Activated CD8-positive, alpha-beta memory T cell treated with anti-CD3 and anti-CD28 coated beads, Interleukin-2, amount 50 U/mL, for 48 hours (primary cell): ENCODE results near the gene HDLBP.
"Not testable (repeated sequence)": the region's sequence is repeated elsewhere in the genome, so short reads cannot be mapped to it uniquely, and the experiment has no call there.

Experiments
- DNase-seq: peaks from one replicate; pipeline ENCODE4 v3.0.0-alpha.2; 2020

The HDLBP gene

GRCh38 chr2:241205086-241205485 lies 110.4 kb downstream of the HDLBP start:
- no peak for DNase-seq

- DNase-seq: no peak
These were observed 111.0 kb downstream of the HDLBP start for GRCh38 chr2:241204490-241204889.

GRCh38 chr2:241204010-241204384 lies 111.5 kb downstream of the HDLBP start:
- DNase-seq: no peak

GRCh38 chr2:241203218-241204009 lies 112.1 kb downstream of the HDLBP start:
- no peak for DNase-seq

- DNase-seq: no peak
These were observed 112.8 kb downstream of the HDLBP start for GRCh38 chr2:241202681-241203080.

- DNase-seq: no peak
These were observed 113.2 kb downstream of the HDLBP start for GRCh38 chr2:241202268-241202585.

GRCh38 chr2:241201445-241202267 lies 113.8 kb downstream of the HDLBP start:
- no peak for DNase-seq

- no peak for DNase-seq
These were observed 114.6 kb downstream of the HDLBP start for GRCh38 chr2:241200822-241201395.

- DNase-seq: no peak
These were observed 115.3 kb downstream of the HDLBP start for GRCh38 chr2:241199897-241200821.

- no peak for DNase-seq
These were observed 116.2 kb downstream of the HDLBP start for GRCh38 chr2:241199286-241199685.

- DNase-seq: no peak
These were observed 116.8 kb downstream of the HDLBP start for GRCh38 chr2:241198381-241199279.

- no peak for DNase-seq
These were observed 117.5 kb downstream of the HDLBP start for GRCh38 chr2:241197947-241198346.

GRCh38 chr2:241197246-241197645 lies 118.2 kb downstream of the HDLBP start:
- DNase-seq: not testable (repeated sequence)

GRCh38 chr2:241195506-241196130 lies 119.9 kb downstream of the HDLBP start:
- DNase-seq: no peak

GRCh38 chr2:241194811-241195210 lies 120.7 kb downstream of the HDLBP start:
- DNase-seq: no peak

- no peak for DNase-seq
These were observed 122.2 kb downstream of the HDLBP start for GRCh38 chr2:241193271-241193670.

GRCh38 chr2:241191081-241191480 lies 124.4 kb downstream of the HDLBP start:
- no peak for DNase-seq

GRCh38 chr2:241190291-241190981 lies 125.0 kb downstream of the HDLBP start:
- DNase-seq: no peak

GRCh38 chr2:241189856-241190201 lies 125.6 kb downstream of the HDLBP start:
- no peak for DNase-seq

GRCh38 chr2:241189093-241189855 lies 126.2 kb downstream of the HDLBP start:
- no peak for DNase-seq
